K562 (cell line): ENCODE data around the gene CCDC88C. TPM values are rescaled to one million over a fixed set of nuclear protein-coding genes. Genes with fewer than 3 reads are reported as not detected.

Source experiments
- BCL6 ChIP-seq: fragments of 250-450 bp; sonication (Bioruptor Pico); IDR thresholded peaks from 2 replicates; pipeline ENCODE4 v1.4.0; 2020
- JUND ChIP-seq, 2 experiments: IDR thresholded peaks; 2 replicates in 1 of 2; 3 replicates in 1 of 2; pipeline ENCODE4 v1.6.1; 2011; ENCODE audit warnings: borderline replicate concordance in 2 of 2, low read depth in 2 of 2, low read length in 2 of 2, improper control_type of control experiment in 1 of 2, missing biosample characterization in 1 of 2, missing genetic modification characterization in 1 of 2, missing genetic modification reagents in 1 of 2
- MYC ChIP-seq, 2 experiments: fragments of 250-450 bp in 1 of 2; sonication (Bioruptor Pico) in 1 of 2; IDR thresholded peaks; 2 replicates each; pipeline versions ENCODE4 v1.5.1 to v1.6.1; 2012 to 2021; ENCODE audit warnings: low read depth in 2 of 2, borderline replicate concordance in 1 of 2, improper control_type of control experiment in 1 of 2, low read length in 1 of 2, mild to moderate bottlenecking in 1 of 2, moderate library complexity in 1 of 2
- NFIC ChIP-seq: fragments of 450-650 bp; IDR thresholded peaks from 2 replicates; pipeline ENCODE4 v1.6.1; 2017; ENCODE audit warnings: mild to moderate bottlenecking, inconsistent platforms
- PHB ChIP-seq: fragments of 250-450 bp; sonication (Bioruptor Pico); IDR thresholded peaks from 2 replicates; pipeline ENCODE4 v1.5.0; 2021
- POLR2G ChIP-seq: fragments of 200-400 bp; formaldehyde crosslinking; IDR thresholded peaks from 2 replicates; pipeline ENCODE4 v1.6.1; 2017; ENCODE audit warnings: low read depth, mild to moderate bottlenecking, antibody characterized with exemption, low read length, moderate library complexity
- PTRF ChIP-seq: fragments of 450-650 bp; IDR thresholded peaks from 2 replicates; pipeline ENCODE4 v1.6.1; 2016; ENCODE audit warnings: mild to moderate bottlenecking, missing genetic modification characterization, missing compliant biosample characterization
- SMARCE1 ChIP-seq: fragments of 450-650 bp; IDR thresholded peaks from 2 replicates; pipeline ENCODE4 v1.7.1; 2016; ENCODE audit warnings: mild to moderate bottlenecking
- TARDBP ChIP-seq: fragments of 450-650 bp; IDR thresholded peaks from 2 replicates; pipeline ENCODE4 v1.6.1; 2016
- TBL1XR1 ChIP-seq, 2 experiments: IDR thresholded peaks; 2 replicates each; pipeline ENCODE4 v1.6.1; 2012; ENCODE audit warnings: improper control_type of control experiment in 2 of 2, low read length in 2 of 2, mild to moderate bottlenecking in 1 of 2
- ZBTB8A ChIP-seq: fragments of 450-650 bp; IDR thresholded peaks from 2 replicates; pipeline ENCODE4 v1.6.1; 2018; ENCODE audit warnings: mild to moderate bottlenecking, moderate library complexity; ENCODE audit not compliant: partially characterized antibody
- ZKSCAN3 ChIP-seq: fragments of 250-450 bp; sonication (Bioruptor Pico); IDR thresholded peaks from 2 replicates; pipeline ENCODE4 v1.4.0; 2020
- ZKSCAN8 ChIP-seq: fragments of 200-800 bp; sonication (Bioruptor generic); IDR thresholded peaks from 2 replicates; pipeline ENCODE4 v1.6.1; 2016; ENCODE audit warnings: missing genetic modification characterization, missing compliant biosample characterization
- ZNF12 ChIP-seq: sonication (generic); formaldehyde crosslinking; IDR thresholded peaks from 2 replicates; pipeline ENCODE4 v1.4.0; 2020; ENCODE audit warnings: mild to moderate bottlenecking, missing genetic modification reagents
- ZNF217 ChIP-seq: sonication (generic); formaldehyde crosslinking; IDR thresholded peaks from 2 replicates; pipeline ENCODE4 v1.8.0; 2022; ENCODE audit warnings: mild to moderate bottlenecking, missing genetic modification reagents
- ZNF354B ChIP-seq: fragments of 250-450 bp; sonication (Bioruptor Pico); IDR thresholded peaks from 2 replicates; pipeline ENCODE4 v1.4.0; 2020
- ZNF584 ChIP-seq: fragments of 200-800 bp; sonication (Bioruptor generic); IDR thresholded peaks from 2 replicates; pipeline ENCODE4 v1.6.1; 2016; ENCODE audit warnings: low read depth, mild to moderate bottlenecking, missing genetic modification characterization, missing compliant biosample characterization
- ZNF766 ChIP-seq: fragments of 200-800 bp; sonication (Bioruptor generic); conservative IDR thresholded peaks from 2 replicates; pipeline ENCODE4 v1.6.1; 2016; ENCODE audit warnings: missing genetic modification characterization, missing compliant biosample characterization
- polyA plus RNA-seq, 8 experiments: library from polyadenylated mRNA; depleted of rRNA in 4 of 8; stranded (reverse) in 5 of 8; unstranded in 3 of 8; fragments of >200 nt; fragmentation: Nextera tagmentation in 2 of 8; fragmentation: Illumina TruSeq in 1 of 8; extraction: Ambion mirVana in 2 of 8; extraction: Trizol in 1 of 8; gene quantifications; 2 replicates each; pipeline versions ENCODE4 v1.2.1 to v1.2.3, GENCODE V29; 2011 to 2014; ENCODE audit warnings: inconsistent platforms in 1 of 8, missing spikeins in 1 of 8
- total RNA-seq, 7 experiments: library from RNA; depleted of rRNA in 6 of 7; stranded (reverse); fragments of >200 nt in 6 of 7; fragmentation: Illumina TruSeq in 2 of 7; extraction: Trizol in 2 of 7; gene quantifications; 2 replicates each; pipeline versions ENCODE4 v1.2.1 to v1.2.3, GENCODE V29; 2011 to 2021; ENCODE audit warnings: low replicate concordance in 1 of 7
- TF ChIP-seq, protein P1 (sequence below): fragments of 250-450 bp; sonication (Bioruptor Pico); IDR thresholded peaks from 2 replicates; pipeline ENCODE4 v1.5.0; 2021; ENCODE audit warnings: mild to moderate bottlenecking, moderate library complexity
- TF ChIP-seq, protein P2 (sequence below): IDR thresholded peaks from 2 replicates; pipeline ENCODE4 v1.6.1; 2016; ENCODE audit warnings: missing genetic modification characterization, missing compliant biosample characterization
- TF ChIP-seq, protein P3 (sequence below): fragments of 250-450 bp; sonication (Bioruptor Pico); IDR thresholded peaks from 2 replicates; pipeline ENCODE4 v1.8.0; 2022; ENCODE audit warnings: moderate library complexity, mild to moderate bottlenecking, inconsistent platforms
- TF ChIP-seq, protein P4 (sequence below): sonication (generic); formaldehyde crosslinking; IDR thresholded peaks from 2 replicates; pipeline ENCODE4 v1.9.0; 2022; ENCODE audit warnings: mild to moderate bottlenecking, missing genetic modification reagents
- TF ChIP-seq, protein P5 (sequence below): fragments of 450-650 bp; IDR thresholded peaks from 2 replicates; pipeline ENCODE4 v1.6.1; 2016

CCDC88C gene
- total and polyA plus RNA-seq, 9 of the 15 experiments (the other 6 are each of a cell fraction or from before 2014, with no cell fraction given) = 0.62 to 22.5 (median 10.7) TPM

DNA sequence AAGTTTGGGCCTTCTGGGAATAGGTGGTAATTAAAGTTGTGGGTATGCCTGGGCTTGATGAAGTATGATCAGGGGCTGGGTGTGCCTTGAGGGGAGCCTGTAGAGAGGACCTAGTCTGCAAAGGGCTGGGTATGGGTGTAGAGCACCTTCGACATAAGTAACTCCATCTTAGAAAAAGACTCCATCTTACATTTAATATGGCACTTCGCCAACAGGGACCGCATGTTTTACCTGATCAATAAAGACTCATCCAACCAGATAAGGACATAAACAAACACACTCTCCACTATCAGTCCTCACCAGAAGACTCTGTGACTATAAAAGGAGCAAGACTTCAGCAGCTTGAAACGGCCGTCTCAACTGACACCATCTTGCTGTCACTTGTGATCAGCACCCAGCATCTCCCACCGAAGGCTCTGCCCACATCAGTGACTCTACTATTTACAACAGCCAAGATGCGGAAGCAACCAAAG, 149.6 kb downstream of the CCDC88C start (continued):
- TF ChIP-seq, protein P1, sequence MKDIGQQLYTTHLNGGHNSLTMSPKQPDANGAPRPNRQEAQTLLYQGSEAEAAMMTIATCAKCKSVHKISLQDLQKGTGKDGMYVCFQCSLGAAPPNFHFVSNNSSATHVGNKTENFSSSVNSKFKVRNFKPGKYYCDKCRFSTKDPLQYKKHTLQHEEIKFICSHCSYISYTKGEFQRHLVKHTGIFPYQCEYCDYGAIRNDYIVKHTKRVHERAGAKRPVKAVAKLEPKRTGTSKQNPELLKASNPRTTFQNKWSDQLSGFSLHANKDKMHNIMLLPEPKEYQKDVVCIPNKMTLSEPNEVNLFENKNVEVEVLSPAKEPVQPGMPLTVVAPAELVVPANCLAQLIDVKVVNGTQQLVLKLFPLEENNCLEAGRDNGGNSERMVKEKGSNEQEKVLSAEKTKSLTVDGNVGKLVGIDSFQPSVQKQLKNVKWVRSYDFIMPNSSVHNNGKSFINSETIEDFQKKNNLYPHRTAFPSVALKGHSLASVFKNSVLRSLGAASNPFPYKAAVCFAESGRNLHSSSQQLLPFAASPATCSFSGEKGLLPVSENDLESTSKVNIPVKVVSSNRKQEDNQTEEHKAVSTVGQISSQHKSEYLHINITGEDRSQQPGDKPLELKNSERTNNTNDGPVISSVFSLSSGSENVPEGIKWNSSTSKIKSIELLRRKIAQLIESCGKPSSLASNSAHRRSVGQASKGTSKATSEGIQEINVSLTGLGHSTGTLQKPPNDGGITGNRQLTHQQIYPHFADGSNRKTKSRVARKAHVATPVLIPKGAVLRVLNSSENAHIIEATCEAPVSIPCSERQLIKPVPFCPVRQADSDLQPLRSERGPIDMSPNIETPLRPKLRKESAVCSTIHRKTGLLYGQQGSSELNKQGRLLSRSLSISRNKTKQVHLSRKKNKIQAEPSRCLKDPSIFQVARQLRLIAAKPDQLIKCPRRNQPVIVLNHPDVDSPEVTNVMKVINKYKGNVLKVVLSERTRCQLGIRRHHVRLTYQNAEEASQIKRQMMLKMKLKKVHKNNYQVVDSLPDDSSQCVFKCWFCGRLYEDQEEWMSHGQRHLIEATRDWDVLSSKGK = no peak
- TF ChIP-seq MYC (IDR thresholded peaks at IDR 0.05; ENCODE audit: low read depth, low read length) = peak; percentile 79
- TF ChIP-seq MYC (CRISPR knock-in tag; IDR thresholded peaks at IDR 0.05; ENCODE audit: borderline replicate concordance, low read depth) = peak; percentile 97
- TF ChIP-seq SMARCE1 = peak; percentile 83
- TF ChIP-seq, protein P2, sequence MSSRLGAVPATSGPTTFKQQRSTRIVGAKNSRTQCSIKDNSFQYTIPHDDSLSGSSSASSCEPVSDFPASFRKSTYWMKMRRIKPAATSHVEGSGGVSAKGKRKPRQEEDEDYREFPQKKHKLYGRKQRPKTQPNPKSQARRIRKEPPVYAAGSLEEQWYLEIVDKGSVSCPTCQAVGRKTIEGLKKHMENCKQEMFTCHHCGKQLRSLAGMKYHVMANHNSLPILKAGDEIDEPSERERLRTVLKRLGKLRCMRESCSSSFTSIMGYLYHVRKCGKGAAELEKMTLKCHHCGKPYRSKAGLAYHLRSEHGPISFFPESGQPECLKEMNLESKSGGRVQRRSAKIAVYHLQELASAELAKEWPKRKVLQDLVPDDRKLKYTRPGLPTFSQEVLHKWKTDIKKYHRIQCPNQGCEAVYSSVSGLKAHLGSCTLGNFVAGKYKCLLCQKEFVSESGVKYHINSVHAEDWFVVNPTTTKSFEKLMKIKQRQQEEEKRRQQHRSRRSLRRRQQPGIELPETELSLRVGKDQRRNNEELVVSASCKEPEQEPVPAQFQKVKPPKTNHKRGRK (tag) = no peak
- no peak for TF ChIP-seq ZNF12 (CRISPR knock-in tag)
- TF ChIP-seq, protein P3, sequence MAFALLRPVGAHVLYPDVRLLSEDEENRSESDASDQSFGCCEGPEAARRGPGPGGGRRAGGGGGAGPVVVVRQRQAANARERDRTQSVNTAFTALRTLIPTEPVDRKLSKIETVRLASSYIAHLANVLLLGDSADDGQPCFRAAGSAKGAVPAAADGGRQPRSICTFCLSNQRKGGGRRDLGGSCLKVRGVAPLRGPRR (CRISPR knock-in tag) = peak; percentile 98
- peak; percentile 74; the same call in 1 of the 2 replicates for TF ChIP-seq ZKSCAN3 (CRISPR knock-in tag)
- TF ChIP-seq PTRF (tag) = peak; percentile 94
- peak; percentile 88 for TF ChIP-seq ZNF354B (CRISPR knock-in tag)
- TF ChIP-seq TARDBP = no peak
- TF ChIP-seq NFIC = peak; percentile 98
- TF ChIP-seq ZNF584 = peak; percentile 98
- TF ChIP-seq PHB = 0 out of 2 replicates have a peak, but pooled peaks have one; percentile 55
- peak; percentile 58; the same call in 1 of the 2 replicates for TF ChIP-seq JUND (IDR thresholded peaks at IDR 0.05; ENCODE audit: borderline replicate concordance, low read depth, low read length)
- TF ChIP-seq JUND (tag; IDR thresholded peaks at IDR 0.05; ENCODE audit: borderline replicate concordance, low read depth, low read length) = peak; percentile 89; the same call in 2 of the 3 replicates
- peak in 1 of 2 experiments; percentile 90; a peak in 2 of 4 replicates for TF ChIP-seq TBL1XR1 (IDR thresholded peaks at IDR 0.05; ENCODE audit: low read length in 2 of 2)
- TF ChIP-seq ZNF766 (CRISPR knock-in tag) = peak; percentile 99
- TF ChIP-seq POLR2G = no peak
- TF ChIP-seq ZKSCAN8 (CRISPR knock-in tag) = peak; percentile 97
- TF ChIP-seq ZNF217 = no peak
- TF ChIP-seq BCL6 (CRISPR knock-in tag) = peak; percentile 96
- TF ChIP-seq, protein P4, sequence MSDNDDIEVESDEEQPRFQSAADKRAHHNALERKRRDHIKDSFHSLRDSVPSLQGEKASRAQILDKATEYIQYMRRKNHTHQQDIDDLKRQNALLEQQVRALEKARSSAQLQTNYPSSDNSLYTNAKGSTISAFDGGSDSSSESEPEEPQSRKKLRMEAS (CRISPR knock-in tag) = no peak
- no peak for TF ChIP-seq ZBTB8A
- TF ChIP-seq, protein P5, sequence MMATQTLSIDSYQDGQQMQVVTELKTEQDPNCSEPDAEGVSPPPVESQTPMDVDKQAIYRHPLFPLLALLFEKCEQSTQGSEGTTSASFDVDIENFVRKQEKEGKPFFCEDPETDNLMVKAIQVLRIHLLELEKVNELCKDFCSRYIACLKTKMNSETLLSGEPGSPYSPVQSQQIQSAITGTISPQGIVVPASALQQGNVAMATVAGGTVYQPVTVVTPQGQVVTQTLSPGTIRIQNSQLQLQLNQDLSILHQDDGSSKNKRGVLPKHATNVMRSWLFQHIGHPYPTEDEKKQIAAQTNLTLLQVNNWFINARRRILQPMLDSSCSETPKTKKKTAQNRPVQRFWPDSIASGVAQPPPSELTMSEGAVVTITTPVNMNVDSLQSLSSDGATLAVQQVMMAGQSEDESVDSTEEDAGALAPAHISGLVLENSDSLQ = peak; percentile 88
